ENCODE data around the gene LYL1.
"Not testable (repeated sequence)": the region's sequence is repeated elsewhere in the genome, so short reads cannot be mapped to it uniquely, and the experiment has no call there.

LYL1 gene

DNA sequence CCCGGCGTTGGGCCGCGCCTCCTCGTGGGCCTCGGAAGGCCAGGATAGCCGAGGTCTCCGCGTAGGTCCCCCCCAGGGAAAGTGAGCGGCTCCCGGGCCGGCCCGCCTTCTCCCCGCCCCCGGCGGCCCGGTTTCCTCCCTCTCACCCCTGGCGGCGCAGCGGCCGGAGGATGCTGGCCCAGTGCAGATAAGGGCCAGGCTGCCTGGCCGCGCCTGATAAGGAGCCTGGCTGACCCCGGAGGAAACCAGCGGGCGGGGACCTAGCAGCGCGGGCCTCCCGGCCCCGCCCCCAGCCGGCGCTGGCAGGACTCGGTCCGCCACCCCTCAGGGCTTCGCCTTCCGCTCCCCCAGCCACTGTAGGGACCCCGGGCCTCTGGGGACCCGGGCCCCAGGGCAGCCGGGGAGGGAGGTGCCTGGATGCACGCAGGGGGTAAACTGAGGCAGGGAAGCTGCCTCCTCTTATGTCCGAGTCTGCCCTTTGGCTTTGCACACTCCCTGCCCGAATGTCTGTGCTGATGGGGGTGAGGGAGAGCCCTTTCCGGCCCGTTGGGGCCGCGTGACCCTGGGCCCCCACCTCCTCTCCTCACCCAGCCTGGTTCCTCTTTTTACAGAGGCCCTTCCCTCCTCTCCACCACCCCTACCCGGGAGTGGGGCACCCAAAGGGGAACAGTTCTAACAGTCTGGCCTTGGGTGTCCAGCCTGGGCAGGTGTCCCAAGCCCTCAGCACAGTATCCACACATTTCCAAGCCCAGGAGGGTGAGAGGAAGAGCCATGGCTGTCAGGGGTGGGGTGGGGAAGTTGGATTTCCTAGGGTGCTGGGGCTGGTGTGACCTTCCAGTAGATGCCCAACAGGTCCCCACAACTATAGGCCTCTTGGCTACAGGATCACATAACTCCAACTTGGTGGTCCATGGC is at the start of gene LYL1:
LYL1 (minus strand) TSS at position 193 of the 915 bp plus-strand sequence. CDS start 1,687 bp downstream, outside the sequence.
- peak; percentile 88 for DNase-seq

DNA sequence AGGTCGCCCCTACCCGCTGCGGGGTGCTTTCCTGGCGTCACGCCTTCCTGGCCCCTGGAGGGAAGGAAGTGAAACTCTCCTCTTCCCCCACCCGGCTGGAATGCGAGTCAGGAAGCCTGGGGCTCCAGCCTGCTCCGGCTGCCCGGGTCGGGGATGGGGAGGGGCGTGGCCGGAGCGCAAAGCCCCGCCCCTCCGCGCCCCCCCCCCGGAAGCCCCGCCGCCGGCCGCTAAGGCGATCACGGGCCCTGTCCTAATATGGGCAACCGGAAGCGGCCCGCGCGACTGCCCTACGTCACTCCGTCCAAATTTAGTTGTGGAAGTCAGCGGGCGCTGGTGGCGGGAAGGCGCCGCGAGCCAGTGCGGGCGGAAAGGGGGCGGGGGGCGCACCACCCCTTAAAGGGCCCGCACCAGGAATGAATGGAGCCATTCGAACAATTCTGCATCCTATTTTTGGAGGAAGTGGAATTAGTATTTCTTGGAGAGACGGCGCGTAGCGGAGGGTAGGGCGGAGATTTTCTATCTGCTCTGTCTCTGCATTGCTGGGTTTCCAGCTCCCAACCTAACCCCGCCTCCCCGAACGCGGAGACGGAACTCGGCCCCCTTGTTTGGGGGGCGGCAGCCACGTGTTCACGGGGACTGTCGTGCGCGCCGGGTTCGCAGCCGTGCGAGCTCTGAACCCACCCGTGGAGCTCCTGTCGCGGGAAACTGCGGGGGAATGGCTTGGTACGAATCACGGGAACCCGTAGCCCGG is 49.1 kb upstream of the LYL1 start:
- DNase-seq = peak; percentile 98

DNA sequence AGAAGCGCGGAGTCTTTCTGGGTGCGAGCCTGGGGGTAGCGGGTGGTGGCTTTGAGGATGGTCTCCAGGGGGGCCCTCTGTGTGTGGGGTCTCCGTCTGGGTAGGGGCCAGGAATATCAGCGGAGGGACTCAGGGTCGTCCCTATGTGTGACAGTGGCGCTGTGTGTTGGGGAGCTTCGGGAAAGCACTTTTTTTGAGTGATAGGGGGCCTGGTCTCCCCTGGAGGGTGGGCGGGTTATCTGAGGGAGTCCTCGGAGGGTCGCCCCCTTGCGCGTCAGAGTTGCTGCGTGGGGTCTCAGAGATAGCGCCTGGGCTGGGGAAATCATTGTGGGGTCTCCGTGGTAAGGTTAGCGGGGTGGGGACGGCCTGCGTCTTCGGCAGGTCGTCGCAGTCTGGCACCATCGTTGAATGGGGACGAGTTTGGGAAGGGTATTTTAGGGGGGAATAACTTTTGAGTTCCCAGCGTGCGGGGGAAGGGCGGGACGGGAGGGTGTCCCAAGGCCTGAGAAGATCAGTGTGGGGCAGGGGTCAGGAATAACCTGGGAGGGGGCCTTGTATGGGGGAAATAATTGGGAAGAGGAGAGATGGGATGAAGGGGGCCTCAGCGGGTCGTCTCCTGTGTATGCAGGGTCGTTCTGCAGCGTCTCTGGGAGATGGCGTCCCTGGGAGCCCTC is 48.4 kb upstream of the LYL1 start:
- DNase-seq = peak; percentile 49

DNA sequence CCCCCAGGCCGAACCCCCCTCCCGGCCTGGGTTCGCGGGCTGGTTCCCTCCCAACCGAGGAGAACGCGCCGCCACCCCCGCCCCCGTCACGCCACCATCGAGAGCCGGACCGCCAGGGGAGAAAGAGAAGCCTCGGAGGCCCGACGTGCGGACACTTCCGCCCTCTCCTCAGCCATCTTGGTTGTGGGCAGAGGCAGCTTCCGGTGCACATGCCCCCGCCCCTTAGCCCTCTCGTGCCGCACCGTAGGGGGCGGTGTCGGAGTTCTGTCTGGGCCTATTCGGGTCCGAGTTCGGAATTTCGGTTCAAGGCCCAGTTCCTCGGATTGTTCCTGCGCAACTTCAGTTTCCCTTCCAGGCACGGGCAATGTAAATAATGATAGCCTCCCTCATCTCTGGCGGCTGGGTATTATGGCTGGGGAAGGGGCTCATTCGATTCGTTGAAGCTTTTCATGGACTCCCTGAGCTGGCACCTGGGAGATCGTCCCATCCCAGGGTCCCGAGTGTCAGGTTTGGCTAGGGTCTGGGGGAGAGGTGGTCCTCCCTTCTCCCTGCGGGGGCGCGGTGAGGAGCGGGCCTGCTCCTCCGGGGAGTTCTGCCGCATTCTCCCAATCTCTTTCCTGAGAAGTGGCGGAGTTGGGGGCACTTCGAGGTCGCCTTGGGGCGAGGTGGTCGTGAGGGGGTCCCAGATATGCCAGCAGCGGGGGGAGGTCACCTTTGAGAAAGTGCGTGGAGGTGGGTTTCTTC is 47.7 kb upstream of the LYL1 start, which contains the start of the genes IER2 and STX10:
IER2 (plus strand) TSS at position 225 of the 744 bp plus-strand sequence. CDS start 2,776 bp downstream, outside the sequence.
STX10 (minus strand) TSS at position 189 of the 744 bp plus-strand sequence. CDS start 202 bp downstream, outside the sequence.
- DNase-seq = peak; percentile 95

DNA sequence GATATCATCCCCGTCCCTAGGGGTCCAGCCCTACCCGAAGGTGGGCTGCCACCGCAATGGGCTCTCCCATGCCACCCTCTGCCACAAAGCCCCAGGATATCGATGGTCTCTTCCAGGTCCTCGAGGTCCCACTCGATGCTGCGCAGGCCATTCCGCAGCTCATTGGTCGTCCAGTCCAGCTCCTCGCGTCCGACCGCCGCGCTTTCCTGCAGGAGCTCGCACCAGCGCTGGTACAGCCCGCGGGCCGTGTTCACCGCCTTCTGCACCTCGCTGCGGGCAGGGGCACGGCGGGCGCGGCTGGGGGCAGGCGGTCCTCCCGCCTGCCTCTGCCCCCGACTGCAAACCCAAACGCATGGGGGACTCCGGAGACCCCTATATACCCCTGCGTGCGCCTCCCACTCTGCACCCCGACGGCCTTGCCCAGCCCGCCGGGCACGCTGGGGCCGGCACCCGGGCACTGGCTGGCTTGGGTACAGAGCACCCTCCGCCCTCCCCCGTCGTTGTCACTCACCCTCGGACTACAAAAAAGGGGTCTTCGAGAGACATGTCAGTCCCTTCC is 47.0 kb upstream of the LYL1 start:
- peak; percentile 69 for DNase-seq

DNA sequence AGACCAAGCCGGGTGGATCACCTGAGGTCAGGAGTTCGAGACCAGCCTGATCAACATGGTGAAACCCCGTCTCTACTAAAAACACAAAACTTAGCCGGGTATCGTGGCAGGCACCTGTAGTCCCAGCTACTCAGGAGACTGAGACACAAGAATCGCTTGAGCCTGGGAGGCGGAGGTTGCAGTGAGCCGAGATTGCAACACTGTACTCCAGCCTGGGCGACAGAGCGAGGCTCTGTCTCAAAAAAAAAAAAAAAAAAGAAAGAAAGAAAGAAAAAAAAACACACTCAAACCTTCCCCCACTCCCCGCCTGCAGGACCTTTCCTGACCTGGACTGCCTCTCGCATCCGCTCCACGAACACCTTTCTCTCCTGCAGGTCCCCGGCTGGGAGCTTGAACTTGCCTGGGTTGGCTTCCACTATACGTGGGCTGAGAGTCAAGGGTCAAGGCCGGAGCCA is 46.5 kb upstream of the LYL1 start:
- DNase-seq = not testable (repeated sequence)

DNA sequence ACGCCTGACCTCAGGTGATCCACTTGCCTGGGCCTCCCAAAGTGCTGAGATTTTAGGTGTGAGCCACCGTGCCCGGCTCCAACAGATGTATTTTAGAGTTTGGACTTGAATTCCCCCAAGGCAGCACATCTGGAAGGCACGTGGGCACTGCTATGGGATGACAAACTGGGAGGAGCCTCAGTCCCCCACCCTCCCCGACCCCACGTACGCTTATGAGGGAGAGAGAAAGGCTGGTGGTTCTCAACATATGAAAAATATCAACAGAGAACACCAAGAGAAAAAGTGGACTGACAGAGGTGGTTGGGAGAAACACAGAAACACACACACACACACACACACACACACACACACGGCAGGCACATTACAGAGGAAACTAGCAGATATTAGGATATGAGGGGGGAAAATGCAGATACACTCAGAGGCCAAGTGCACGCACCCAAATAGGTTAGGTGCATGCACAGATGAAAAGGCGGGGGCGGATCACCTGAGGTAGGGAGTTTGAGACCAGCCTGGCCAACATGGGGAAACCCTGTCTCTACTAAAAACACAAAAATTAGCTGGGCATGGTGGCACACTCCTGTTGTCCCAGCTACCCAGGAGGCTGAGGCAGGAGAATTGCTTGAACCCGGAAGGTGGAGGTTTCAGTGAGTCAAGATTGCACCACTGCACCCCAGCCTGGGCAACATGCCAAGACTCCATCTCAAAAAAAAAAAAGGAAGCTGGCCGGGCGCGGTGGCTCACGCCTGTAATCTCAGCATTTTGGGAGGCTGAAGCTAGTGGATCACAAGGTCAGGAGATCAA is 44.3 kb upstream of the LYL1 start:
- peak; percentile 73 for DNase-seq

DNA sequence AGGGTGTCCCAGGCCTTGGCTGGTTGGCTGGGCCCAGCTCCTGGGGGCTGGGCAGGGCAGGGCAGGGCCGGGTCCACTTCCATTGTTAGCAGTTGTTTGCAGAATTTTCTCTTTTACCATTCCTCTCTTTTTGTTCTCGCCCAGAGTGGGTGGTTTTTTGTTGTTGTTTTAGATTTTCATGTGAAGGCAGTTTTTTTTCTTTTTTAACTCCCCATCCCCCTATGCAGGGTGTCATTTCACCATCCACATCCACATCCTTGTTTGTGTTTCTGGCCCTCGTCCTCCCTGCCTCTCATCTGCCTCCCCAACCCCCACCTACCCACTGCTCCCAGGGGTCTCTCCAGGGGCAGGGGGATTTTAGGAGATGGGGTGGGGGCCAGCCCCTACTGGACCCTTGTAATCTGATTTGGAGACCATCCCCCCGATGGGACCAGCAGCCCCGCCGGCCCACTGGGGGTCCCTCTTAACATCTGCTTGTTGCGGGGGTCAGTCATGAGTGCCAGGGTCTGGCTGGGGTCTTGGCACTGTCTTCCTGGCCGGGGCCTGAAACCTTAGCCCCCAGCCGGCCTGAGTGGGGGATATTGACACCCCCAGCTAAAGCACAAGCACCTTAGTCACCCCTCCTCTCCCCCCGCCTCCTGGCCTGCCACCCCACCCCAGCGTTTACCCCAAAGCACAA is 37.1 kb upstream of the LYL1 start:
- DNase-seq = no peak

DNA sequence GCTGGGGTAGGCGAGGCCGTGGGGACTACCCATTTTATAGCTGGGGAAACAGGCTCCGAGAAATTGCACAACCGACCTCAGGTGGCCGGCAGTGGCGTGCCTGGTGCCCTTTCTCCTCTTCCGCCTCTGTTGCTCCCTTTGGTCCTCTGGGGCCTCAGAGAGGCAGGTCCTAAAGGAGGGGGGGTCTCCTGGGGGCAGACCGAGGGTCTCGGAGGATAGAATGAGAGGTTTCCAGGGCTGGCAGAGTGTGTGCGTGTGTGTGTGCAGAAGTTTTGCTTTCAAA is 36.2 kb upstream of the LYL1 start:
- no peak for DNase-seq

DNA sequence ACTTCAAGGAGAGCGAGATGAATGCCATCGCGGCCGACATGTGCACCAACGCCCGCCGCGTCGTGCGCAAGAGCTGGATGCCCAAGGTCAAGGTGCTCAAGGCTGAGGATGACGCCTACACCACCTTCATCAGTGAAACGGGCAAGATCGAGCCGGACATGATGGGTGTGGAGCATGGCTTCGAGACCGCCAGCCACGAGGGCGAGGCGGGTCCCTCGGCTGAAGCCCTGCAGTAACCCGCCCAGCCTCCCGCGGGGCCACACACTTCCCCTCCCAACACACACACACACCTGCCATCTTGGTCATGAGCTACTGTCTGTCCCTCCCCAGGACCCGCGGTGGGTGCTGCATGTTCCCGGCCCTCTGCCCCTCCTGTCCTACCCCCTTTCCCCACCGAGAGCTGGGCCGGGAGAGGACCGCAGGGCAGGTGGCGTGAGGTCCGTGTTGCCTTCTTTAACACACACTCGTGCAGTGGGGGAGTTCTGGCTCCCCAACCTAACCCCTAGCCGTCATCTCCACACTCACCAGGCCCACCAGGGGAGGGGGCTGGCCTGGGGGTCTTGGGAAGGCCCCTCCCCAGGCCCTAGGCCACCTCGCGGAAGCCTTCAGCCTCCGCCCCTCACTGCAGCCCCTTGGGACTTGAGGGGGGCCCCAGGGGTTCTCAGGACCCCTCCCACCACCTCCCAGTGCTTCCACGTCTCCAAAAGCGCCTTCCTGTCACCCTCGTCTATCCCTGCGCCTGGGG is 35.7 kb upstream of the LYL1 start:
- no peak for DNase-seq

DNA sequence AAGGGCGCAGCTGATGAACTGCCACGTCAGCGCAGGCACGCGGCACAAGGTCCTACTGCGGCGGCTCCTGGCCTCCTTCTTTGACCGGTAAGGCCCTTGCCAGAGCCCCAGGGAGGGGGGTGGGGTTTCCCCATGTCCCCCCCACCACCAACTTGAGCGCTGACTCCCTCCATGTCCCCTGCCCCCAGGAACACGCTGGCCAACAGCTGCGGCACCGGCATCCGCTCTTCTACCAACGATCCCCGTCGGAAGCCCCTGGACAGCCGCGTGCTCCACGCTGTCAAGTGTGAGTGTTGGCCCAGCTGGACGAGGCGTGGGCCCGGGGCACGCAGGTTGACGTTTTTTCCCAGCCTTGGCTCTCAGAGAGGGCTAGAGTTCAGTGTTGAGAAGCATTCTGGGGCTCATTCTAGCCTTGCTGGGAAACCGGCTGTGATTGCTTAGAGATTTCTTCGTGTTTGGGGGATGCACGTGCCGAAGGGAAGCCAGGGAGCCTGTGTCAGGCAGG is 34.7 kb upstream of the LYL1 start:
- no peak for DNase-seq

DNA sequence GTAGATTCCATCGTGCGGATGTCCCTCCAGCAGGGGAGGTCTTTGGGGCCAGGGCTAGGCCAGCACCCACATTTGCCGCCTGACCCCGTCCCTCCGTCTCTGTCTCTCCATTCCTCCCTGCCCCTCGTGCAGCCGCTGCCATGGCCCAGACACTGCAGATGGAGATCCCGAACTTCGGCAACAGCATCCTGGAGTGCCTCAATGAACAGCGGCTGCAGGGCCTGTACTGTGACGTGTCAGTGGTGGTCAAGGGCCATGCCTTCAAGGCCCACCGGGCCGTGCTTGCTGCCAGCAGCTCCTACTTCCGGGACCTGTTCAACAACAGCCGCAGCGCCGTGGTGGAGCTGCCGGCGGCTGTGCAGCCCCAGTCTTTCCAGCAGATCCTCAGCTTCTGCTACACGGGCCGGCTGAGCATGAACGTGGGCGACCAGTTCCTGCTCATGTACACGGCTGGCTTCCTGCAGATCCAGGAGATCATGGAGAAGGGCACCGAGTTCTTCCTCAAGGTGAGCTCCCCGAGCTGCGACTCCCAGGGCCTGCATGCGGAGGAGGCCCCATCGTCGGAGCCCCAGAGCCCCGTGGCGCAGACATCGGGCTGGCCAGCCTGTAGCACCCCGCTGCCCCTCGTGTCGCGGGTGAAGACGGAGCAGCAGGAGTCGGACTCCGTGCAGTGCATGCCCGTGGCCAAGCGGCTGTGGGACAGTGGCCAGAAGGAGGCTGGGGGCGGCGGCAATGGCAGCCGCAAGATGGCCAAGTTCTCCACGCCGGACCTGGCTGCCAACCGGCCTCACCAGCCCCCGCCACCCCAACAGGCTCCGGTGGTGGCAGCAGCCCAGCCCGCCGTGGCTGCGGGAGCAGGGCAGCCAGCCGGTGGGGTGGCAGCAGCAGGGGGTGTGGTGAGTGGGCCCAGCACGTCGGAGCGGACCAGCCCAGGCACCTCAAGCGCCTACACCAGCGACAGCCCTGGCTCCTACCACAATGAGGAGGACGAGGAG is 32.7 kb upstream of the LYL1 start:
- DNase-seq = no peak

DNA sequence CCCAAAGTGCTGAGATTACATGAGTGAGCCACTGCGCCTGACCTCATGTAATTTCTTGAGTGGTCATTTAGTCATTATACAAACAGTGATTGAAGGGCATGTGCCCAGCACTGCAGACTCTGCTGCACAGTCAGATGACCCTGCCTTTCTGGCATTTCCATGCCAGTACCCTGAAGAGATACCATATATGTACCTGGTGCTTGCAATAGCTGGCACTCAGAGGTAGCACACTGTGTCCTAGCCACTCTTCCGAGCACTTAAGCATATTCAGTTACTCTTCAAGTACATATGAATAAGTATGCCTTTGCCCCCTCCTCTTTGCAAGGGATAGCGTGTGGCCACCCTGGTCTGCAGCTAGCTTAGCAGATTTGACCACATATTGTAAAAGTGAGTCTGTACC is 32.0 kb upstream of the LYL1 start:
- no peak for DNase-seq

DNA sequence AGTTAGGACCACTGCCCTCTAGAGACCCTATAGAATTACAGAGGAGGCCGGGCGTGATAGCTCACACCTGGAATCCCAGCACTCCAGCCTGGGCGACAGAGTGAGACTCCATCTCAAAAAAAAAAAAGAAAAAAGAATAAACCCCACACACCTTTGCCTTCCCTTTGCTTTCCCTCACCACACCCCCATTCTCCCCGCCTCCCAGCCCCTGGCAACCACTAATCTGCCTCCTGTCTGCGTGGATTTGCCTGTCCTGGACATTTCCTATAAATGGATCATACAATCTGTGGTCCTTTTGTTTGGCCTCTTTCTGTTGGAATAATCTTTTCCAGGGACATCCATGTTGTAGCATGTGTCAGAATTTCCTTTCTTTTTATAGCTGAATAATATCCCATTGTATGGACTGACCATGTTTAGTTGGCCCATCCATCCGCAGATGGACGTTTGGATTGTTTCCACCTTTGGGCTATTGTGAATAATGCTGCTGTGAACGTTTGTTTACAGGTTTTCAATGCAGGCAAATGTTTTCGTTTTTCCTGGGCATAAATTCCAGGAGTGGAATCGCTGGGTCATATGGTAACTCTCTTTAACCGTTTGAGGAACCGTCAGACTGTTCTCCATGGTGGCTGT is 30.7 kb upstream of the LYL1 start:
- no peak for DNase-seq

DNA sequence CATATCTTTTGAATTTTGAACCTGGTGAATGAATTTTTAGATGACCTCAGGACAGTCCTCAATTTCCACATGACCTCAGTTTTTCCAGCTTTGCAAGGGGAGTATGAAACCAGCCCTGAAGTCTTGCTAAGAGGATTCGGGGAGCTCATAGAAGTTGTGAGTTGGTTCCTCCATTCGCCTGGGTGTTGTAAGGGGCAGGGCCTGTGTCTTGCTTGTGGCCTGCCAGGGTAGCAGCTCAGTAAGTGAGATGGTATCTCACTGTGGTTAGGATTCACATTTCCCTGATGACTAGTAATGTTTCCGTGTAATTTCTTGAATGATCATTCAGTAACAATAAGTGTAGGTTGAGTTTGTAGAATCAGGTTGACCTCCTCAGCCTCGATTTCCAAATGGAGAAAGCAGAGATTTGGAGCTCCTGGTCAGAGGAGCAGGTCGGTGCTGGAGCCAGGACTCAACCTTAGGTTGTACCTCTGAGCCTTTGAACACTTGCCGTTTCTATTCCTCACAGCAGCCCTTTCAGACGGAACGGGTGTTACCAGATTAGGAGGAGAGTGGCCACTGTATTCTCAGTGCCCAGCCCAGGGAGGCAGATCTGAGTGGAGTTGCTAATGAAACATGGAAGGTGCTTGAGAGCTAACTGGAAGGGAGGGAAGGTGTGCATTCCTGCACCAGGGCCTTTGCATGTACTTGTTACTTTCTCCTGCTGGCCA is 30.0 kb upstream of the LYL1 start:
- no peak for DNase-seq

DNA sequence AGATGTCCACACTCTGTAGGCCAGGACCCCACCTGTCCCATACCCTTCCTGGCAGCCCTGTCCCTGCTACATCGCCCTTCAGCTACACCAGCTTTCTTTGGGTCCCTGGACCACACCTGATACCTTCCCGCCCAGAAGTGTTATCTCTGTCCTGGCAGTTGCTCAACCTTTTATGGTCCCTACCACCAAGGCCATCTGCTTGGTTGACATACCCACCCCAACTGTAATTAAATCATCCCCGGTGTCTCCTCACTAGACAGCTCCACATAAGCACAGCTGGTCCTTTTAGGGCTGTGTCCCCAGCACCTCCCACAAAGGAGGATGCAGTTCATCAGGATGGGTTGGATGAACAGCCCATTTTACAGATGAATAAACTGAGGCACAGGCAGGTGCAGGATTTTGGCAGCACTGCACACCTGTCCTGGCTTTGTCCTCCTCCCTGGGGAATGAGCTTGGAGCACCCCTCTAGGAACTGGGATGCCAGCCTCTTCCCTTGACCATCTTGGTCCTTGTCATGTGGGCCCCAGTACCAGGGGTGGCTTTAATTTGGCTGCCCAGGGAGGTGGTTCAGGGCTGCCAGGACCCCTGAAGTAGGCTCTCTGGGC is 28.3 kb upstream of the LYL1 start:
- no peak for DNase-seq

DNA sequence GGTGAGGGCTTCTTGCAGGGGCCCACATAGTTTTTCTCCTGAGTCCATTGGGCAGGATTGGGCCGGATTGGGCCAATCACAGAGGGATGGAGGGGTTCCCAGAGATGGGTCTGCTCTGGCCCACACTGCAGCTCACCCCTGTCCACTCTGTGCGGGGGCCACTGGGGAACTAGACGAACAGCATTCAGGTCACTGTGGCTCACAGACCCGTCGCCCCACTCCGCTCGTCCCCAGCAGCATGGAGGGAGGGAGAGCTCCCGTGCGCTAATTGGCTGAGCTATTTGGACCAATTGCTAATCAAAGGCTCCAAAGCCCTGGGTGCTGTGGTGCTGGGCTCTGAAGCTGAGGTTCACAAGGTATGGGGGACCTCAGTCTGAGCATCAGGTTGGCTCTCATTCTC is 26.7 kb upstream of the LYL1 start:
- DNase-seq = no peak

Measured in RPMI8226 (cell line).